Stomach (tissue), 9 donors: ENCODE data around the gene CFAP97D2. TPM values are rescaled to one million over a fixed set of nuclear protein-coding genes. Genes with fewer than 3 reads are reported as not detected.
"Not testable (repeated sequence)": the region's sequence is repeated elsewhere in the genome, so short reads cannot be mapped to it uniquely, and the experiment has no call there.

Experiments
- DNase-seq, 2 donors: peaks; one replicate each; pipeline versions ENCODE4 v3.0.0 to v3.0.0-alpha.2; 2013 to 2019
- H3K27ac ChIP-seq, 5 donors: fragments of 200-600 bp in 4 of 5; sonication (generic) in 4 of 5; one replicate each; pipeline ENCODE4 v1.5.1; 2013 to 2019; ENCODE audit warnings: mild to moderate bottlenecking in 1 of 5, moderate library complexity in 1 of 5
- H3K27me3 ChIP-seq, 3 donors: fragments of 200-600 bp; sonication (generic); one replicate each; pipeline ENCODE4 v1.5.1; 2017 to 2019; ENCODE audit warnings: mixed run types in 1 of 3
- H3K36me3 ChIP-seq, 4 donors: fragments of 200-600 bp; sonication (generic); 1 replicate in 3 of 4; 2 replicates in 1 of 4; pipeline ENCODE4 v1.5.1; 2016 to 2019
- H3K4me1 ChIP-seq, 4 donors: fragments of 200-600 bp; sonication (generic); one replicate each; pipeline ENCODE4 v1.5.1; 2016 to 2019
- H3K4me3 ChIP-seq, 4 donors: fragments of 200-600 bp; sonication (generic) in 3 of 4; one replicate each; pipeline ENCODE4 v1.5.1; 2016 to 2019; ENCODE audit warnings: mild to moderate bottlenecking in 1 of 4
- H3K9me3 ChIP-seq, 4 donors: fragments of 200-600 bp; sonication (generic); one replicate each; pipeline ENCODE4 v1.5.1; 2016 to 2019
- CTCF ChIP-seq, 7 experiments: fragments of 450-650 bp in 4 of 7; fragments of 200-600 bp in 3 of 7; sonication (generic) in 3 of 7; IDR thresholded peaks; one replicate each; pipeline ENCODE4 v1.5.1; 2016 to 2019; ENCODE audit warnings: antibody characterized with exemption in 7 of 7, control low read depth in 2 of 7, mild to moderate bottlenecking in 1 of 7
- EP300 ChIP-seq: sonication (generic); formaldehyde crosslinking; IDR thresholded peaks from one replicate; pipeline ENCODE4 v1.6.1; 2017; ENCODE audit warnings: antibody characterized with exemption
- POLR2A ChIP-seq, 4 donors: fragments of 450-650 bp; IDR thresholded peaks; one replicate each; pipeline ENCODE4 v1.6.1; 2016; ENCODE audit warnings: antibody characterized with exemption in 4 of 4, control low read depth in 2 of 4, mild to moderate bottlenecking in 1 of 4, moderate library complexity in 1 of 4
- POLR2AphosphoS5 ChIP-seq, 3 donors: sonication (generic); formaldehyde crosslinking; IDR thresholded peaks; one replicate each; pipeline ENCODE4 v1.6.1; 2016; ENCODE audit warnings: antibody characterized with exemption in 3 of 3
- WGBS, 5 donors: extraction: QIAGEN DNeasy Blood & Tissue Kit in 3 of 5; methylation state at CpG; one replicate each; pipeline versions ENCODE4 v1.1.5 to v1.1.7; 2013 to 2018; 5-methylcytosine and 5-hydroxymethylcytosine counted together
- intact Hi-C: fragments of 100-400 bp; cut with DNase I; formaldehyde crosslinking; loops from one replicate; pipeline ENCODE4 v1.15.1; 2023; ENCODE audit warnings: low total_unique reads
- polyA plus RNA-seq, 3 donors: library from polyadenylated mRNA; stranded (reverse); fragments of 200-250 nt; gene quantifications; one replicate each; pipeline ENCODE4 v1.2.3, GENCODE V29; 2013
- total RNA-seq, 5 donors: library from RNA; depleted of rRNA; stranded (reverse); fragments of >200 nt; gene quantifications; one replicate each; pipeline versions ENCODE4 v1.1.0 to v1.2.3, GENCODE V29; 2014 to 2016
- donor health status: healthy with polysubstance abuse.
- donor health status: Bipolar disorder and iron deficiency.
- donor health status: healthy.

Gene CFAP97D2
- total and polyA plus RNA-seq, 8 donors, result not detected

DNA sequence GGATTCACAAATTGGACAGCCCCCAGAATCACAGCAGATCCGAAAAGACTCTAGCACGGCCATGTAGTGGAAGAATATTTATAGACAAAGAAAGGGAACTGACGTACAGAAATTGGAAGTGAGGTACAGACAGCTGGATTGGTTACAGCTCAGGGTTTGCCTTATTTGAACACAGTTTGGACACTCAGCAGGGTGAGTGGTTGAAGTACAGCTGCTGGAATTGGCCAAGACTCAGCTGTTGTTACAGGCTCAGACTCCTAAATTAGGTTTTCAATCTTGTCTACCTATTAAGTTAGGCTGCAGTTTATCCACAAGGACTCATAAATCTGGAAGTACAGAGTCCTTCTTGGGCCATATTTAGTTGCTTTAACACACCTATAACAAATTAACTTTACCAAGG lies 5.8 kb upstream of the CFAP97D2 start:
- no peaks in the 10 kb centered on the region for H3K36me3 ChIP-seq
- no peak for DNase-seq
- peaks cover 0 to 3% (median 0%) of the 10 kb centered on the region in 3 donors for H3K27me3 ChIP-seq
- no peak overlapping the region for H3K27ac ChIP-seq
- intact Hi-C loops, result no loop called here
- WGBS, 5 donors, result 73 to 88% (median 83%) methylated on average over 3 of the region's 3 CpGs
- no peak overlapping the region for H3K4me3 ChIP-seq
- H3K9me3 ChIP-seq, result peaks cover 0 to 24% (median 16%) of the 10 kb centered on the region in 4 donors
- TF ChIP-seq POLR2A (IDR thresholded peaks at IDR 0.05), result no peak
- no peak for TF ChIP-seq CTCF (IDR thresholded peaks at IDR 0.05)
- H3K4me1 ChIP-seq, result no peaks in the 10 kb centered on the region

DNA sequence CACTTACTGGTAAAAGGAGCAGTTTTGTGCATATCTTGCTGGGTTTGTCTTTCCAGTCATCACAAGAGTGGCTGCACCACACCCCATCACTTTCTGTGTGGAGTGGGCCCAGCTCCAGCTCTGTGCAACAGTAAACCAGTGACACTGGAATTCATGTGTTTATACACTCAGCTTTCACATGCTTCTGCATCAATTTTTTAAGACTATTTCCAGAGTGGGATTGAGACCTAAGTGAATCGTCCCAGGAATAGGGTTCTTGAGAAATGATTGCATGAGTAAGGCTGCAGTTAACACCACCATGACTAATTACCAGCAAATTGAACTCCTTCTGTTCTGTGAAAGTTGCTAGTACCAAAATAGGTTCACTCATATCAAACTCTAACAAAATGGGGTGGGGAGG lies 5.3 kb upstream of the CFAP97D2 start:
- no peak for TF ChIP-seq CTCF (IDR thresholded peaks at IDR 0.05)
- TF ChIP-seq POLR2AphosphoS5 (IDR thresholded peaks at IDR 0.05), result no peak
- no peak for TF ChIP-seq POLR2A (IDR thresholded peaks at IDR 0.05)
- no peak for TF ChIP-seq EP300
- 51 to 79% (median 59%) methylated on average over 1 of the region's 1 CpG for WGBS, 5 donors
- DNase-seq, result no peak
- Histone ChIP-seq H3K4me1 (no peaks in the 10 kb centered on the region), H3K27ac (no peak overlapping the region), H3K4me3 (no peak overlapping the region), H3K27me3 (peaks cover 0 to 8% (median 0%) of the 10 kb centered on the region in 3 donors), H3K9me3 (peaks cover 0 to 24% (median 16%) of the 10 kb centered on the region in 4 donors), H3K36me3 (no peaks in the 10 kb centered on the region)
- intact Hi-C loops, result no loop called here

DNA sequence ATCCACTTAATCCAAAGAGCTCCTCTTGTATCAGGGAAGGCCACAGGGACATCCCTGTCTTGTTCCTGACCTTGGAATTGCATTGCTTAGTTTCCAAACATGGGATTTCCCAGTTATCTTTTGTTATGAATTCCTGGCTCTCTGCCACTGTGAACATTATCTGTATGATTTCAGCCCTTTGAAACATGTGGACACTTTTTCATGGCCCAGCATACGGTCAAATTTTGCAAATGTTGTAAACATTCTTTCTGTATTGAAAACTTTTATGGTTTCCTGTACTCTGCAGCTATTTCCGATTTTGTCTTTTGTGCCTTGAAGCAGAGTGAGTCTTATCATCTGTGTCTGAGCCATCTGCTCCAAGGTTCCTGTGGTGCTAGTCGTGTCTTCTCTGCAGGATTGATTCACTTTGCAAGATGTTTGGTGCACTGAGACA lies 4.5 kb upstream of the CFAP97D2 start:
- H3K27ac ChIP-seq, result no peak overlapping the region
- TF ChIP-seq POLR2A (IDR thresholded peaks at IDR 0.05) (no peak), EP300 (no peak), CTCF (IDR thresholded peaks at IDR 0.05) (no peak), POLR2AphosphoS5 (IDR thresholded peaks at IDR 0.05) (no peak)
- peaks cover 0 to 14% (median 0%) of the 10 kb centered on the region in 3 donors for H3K27me3 ChIP-seq
- no peak for DNase-seq
- H3K9me3 ChIP-seq, result peaks cover 0 to 24% (median 16%) of the 10 kb centered on the region in 4 donors
- WGBS, 5 donors, result 43 to 50% (median 47%) methylated on average over 3 of the region's 3 CpGs
- H3K4me1 ChIP-seq, result no peaks in the 10 kb centered on the region
- no peaks in the 10 kb centered on the region for H3K36me3 ChIP-seq
- no peak overlapping the region for H3K4me3 ChIP-seq
- intact Hi-C loops, result no loop called here

DNA sequence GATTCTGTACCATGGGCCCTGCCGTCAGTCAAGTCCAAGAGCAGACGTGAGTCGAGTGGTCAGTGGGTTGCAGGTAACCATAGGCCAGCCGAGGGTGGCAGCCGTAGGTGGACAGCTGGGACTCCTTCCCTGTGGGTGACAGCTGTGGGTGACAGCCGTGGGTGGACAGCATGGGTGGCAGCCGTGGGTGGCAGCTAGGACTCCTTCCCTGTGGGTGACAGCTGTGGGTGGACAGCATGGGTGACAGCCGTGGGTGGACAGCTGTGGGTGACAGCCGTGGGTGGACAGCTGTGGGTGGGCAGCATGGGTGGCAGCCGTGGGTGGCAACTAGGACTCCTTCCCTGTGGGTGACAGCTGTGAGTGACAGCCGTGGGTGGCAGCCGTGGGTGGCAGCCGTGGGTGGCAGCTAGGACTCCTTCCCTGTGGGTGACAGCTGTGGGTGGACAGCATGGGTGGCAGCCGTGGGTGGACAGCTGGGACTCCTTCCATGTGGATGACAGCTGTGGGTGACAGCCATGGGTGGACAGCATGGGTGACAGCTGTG lies 2.6 kb upstream of the CFAP97D2 start:
- H3K4me1 ChIP-seq, intact Hi-C loops, H3K4me3 ChIP-seq, H3K36me3 ChIP-seq, DNase-seq, H3K27ac ChIP-seq: not testable (repeated sequence)
- H3K27me3 ChIP-seq, result peaks cover 0 to 14% (median 0%) of the 10 kb centered on the region in 3 donors
- H3K9me3 ChIP-seq, result peaks cover 0 to 24% (median 16%) of the 10 kb centered on the region in 4 donors
- 78 to 85% (median 84%) methylated on average over 13 to 14 of the region's 14 CpGs for WGBS, 5 donors

DNA sequence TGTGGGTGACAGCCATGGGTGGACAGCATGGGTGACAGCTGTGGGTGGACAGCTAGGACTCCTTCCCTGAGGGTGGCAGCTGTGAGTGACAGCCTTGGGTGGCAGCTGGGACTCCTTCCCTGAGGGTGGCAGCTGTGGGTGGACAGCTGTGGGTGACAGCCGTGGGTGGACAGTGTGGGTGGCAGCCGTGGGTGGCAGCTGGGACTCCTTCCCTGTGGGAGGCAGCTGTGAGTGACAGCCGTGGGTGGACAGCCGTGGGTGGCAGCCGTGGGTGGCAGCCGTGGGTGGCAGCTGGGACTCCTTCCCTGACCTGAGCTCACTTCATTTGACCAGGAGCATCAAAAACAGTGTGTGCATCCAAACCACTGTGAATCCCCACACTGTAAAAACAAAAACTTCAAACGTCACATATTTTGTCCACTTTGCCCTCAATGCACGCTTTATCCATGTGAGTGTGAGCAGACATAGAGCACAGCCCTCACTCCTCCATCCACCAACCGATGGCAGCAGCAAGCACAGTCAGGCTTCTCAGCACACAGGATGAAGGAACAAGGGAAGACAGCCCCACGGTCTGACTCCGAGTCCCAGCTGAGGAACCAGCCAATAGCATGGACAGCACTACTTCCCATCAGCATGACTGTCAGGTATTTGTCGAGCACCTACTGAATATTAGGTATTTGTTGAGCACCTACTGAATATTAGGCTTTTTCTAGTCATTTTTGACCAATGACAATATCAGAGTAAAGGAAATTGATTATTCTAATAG lies 1.6 kb upstream of the CFAP97D2 start:
- no peaks in the 10 kb centered on the region for H3K36me3 ChIP-seq
- no peak for DNase-seq
- H3K4me3 ChIP-seq, result no peak overlapping the region
- no peak overlapping the region for H3K27ac ChIP-seq
- peaks cover 0 to 14% (median 0%) of the 10 kb centered on the region in 3 donors for H3K27me3 ChIP-seq
- no peaks in the 10 kb centered on the region for H3K4me1 ChIP-seq
- intact Hi-C loops, result no loop called here
- TF ChIP-seq POLR2A (IDR thresholded peaks at IDR 0.05) (no peak), CTCF (IDR thresholded peaks at IDR 0.05) (no peak), POLR2AphosphoS5 (IDR thresholded peaks at IDR 0.05) (no peak), EP300 (no peak)
- H3K9me3 ChIP-seq, result peaks cover 0 to 17% (median 15%) of the 10 kb centered on the region in 4 donors
- WGBS, 5 donors, result 58 to 69% (median 65%) methylated on average over 12 of the region's 12 CpGs
